Ureter (tissue), 1 donor: Measurements from ENCODE around the gene TNS3. TPM values are rescaled to one million over a fixed set of nuclear protein-coding genes. Genes with fewer than 3 reads are reported as not detected.

Source experiments
- DNase-seq: peaks from one replicate; pipeline ENCODE4 v3.0.0-alpha.2; 2020; ENCODE audit warnings: low spot score
- total RNA-seq: library from RNA; stranded (reverse); gene quantifications from one replicate; pipeline ENCODE4 v1.2.4, GENCODE V29; 2023
- donor health status: DM: yes; HTN: yes; CAD: no.

TNS3 gene
- total RNA-seq, 1 donor from 2014 or later, result 48.7 TPM

DNA sequence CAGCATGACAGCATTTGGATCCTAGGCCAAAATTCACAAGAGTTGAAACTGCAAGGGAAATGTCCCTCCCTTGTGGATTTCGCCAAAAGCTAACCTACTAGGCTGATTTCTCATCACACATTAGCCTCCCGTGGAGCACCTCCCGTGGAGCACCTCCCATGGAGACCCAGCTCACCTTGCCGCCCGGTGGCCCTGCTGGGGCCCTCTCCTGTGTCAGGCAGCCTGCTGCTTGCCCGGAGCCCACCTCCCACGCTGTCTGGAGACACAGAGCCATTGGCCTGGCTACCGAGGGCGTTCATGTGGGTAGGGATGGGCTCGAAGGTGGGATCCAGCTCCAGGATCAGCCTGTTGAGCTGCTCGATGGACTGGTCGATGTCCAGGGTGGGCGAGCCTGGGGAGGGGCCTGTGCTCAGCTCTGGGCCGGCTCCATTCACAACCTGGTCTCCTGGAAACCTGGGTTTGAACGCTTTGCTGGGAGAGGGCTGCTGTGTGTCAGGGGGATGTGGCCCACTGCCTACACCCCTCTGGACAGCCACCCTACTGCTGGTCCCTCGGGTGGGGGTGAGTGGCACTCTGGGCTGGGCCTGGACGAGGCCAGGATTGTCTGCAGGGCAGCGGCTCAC is 213.6 kb downstream of the TNS3 start:
- no peak for DNase-seq

DNA sequence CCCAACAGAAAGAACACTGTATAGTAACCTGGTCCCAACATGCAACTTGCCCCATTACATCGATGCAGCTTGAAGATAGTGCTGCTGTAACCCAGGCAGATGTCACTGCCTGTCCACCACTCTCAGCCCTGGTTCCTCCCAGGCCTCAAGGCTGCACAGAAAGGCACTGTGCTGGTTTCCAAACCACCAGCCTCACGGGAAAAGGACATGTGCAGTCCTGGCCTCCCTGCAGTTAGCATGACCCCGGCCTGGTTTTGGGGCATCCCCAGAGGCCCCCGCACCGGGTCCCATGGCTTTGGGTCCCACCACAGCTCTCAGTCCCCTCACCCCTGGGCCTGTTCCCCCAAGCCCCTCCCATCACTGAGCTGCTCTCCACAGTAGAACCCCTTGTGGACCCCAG is 214.5 kb downstream of the TNS3 start:
- DNase-seq, result no peak

DNA sequence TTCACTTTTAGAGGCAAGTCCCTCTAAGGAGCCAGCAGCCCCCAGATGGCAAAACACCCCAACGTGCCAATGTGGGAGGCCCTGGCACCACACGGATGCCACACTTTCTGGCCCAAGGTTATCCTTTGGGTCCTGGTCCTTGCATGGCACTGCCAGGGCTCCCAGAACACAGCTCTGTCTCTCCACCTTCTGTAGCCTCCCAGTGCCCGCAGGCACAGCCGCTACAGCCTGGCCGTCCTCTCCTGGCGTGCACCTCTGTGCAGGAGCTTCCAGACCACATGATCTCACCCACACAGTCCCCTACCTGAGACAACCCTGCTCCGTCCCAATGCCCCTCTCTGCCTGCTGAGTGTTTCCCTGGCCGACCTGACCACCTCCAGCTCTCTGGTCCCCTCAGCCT is 215.0 kb downstream of the TNS3 start:
- DNase-seq, result no peak

DNA sequence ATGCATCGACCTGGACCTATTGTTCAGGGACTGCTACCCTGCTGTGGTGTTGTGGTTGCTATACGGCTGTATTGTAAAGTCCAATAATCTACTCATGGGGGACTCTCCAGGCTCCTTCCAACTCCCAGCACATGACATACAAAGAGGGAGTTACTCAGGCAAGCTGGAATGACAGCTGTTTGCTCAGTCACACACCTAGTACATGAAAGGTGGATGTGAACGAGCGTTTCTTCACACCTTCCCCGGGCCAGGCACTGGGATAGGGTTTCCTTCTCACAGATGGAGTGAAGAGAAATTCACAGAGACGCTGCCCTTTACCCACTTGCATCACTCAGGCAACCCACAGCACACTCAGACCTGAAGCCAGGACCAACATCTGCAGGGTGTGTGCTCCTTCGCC is 215.7 kb downstream of the TNS3 start:
- no peak for DNase-seq

DNA sequence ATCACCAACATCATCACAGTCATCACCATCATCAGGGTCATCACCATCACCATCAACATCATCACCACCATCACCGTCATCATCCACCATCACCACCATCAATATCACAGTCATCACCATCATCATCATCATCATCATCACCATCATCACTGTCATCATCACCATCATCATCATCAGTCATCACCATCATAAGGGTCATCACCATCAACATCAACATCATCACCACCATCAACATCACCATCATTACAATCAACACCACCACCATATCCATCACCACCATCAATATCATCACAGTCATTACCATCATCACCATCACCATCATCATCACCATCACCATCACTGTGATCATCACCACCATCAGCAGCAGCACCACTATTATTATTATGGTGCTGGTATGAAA is 218.9 kb downstream of the TNS3 start:
- DNase-seq, result no peak

DNA sequence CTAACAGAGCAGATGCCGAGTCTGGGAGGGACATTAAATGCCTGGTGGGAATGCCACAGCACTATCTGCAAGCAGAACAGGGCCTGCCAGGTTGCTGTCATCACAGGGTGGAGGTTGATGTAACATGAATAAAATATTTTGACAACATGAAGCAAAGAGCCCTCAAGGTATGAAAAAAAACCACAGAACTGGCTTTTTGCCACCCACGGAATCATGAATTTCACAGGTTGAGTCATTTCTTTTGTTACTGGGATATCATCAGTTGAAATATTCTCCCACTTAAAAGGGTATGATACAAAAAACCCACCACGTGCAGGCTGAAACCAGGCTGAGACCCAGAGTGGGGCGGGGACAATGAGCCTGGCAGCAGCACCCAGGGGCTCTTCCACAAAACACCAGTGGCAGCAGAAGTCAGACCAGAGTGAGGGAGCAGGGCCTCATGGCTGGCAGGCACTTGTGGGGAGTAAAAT is 220.1 kb downstream of the TNS3 start:
- no peak for DNase-seq

DNA sequence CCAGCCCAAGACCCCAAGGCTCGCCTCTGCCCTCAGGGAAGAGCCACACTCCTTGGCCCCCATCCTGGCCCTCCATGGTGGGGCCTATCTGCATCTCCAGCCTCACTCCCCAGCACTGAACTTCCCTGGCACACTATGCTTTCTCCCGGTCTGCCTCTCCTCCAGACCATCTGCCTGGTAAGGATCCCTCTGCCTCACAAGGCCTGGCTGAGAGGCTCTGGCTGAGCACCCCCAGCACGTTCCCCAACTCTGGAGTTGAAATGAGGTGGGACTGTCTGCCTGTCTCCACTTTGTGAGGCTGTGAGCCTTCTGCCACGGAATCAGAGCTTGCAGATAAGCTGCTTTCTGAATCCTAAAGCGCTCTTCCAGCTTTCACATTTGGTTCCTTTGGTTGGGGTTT is 220.7 kb downstream of the TNS3 start:
- no peak for DNase-seq

DNA sequence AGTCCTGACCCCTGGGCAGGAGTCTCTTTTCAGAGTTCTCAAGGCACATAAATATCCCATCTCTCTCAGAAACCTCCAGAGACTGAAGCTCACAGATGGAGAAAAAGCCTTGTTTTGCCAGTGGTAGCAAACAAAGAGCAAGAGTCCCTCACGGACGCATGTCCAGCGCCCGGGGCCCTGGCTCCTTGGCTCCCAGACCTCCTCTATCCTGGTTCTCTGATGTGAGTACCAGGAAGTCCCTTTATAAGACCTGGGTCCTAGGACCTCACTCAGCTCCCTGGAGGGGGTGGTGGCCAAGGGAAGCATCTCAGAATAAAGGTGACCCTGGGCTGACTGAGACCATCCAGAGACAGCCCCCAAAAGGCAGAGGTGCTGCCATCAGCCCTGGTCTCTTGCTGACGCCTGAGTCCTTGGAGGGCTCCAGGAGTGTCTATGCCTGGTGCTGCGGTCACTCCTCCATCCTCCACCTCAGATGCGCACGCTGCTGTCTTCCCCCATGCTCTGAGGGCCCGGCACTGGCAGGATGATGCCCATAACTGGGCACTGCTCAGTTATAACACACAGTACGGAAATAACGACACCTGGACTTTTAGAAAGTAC is 221.5 kb downstream of the TNS3 start:
- DNase-seq, result no peak

DNA sequence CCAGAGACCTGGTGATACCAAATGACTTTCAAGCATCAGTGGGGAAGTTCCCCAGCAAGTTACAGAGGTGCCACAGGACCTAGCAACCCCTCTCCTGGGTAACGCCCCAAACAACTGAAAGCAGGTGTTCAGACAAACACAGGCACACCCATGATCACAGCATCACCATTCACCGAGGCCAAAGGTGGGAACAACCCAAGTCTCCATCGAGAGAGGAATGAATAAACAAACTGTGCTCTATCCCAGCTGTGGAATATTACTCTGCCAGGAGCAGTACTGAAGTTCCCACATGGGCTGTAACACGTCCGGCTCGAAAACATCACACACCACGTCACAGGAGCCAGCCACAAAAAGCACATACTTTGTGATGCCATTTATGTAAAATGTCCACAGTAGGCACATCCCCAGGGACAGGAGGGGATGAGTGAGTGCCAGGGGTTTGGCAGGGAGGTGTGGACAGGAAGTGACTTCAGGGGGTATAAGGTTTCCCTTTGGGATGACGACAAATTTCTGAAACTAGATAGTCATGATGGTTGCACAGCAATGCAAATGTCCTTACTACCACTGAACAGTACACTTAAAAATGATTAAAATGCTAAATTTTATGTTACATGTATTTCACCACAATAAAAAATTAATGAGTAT is 222.8 kb downstream of the TNS3 start:
- peak; percentile 13 for DNase-seq

DNA sequence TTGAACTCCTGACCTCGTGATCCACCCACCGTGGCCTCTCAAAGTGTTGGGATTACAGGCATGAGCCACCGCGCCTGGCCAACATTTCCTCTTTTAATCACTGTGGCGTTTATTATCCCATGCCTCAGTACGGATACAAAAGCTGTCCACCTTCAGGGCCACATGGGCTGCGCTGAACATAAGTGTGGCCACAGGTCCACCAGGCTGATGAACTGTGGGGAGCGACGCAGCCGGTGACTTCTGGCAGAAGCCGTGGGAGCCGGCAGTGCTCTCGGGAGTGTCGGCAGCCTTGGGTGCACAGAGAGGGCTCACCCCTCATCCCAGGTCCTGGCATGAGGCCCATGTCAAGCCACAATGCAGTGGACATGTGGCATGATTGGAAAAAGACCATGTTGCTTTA is 223.6 kb downstream of the TNS3 start:
- peak; percentile 23 for DNase-seq

DNA sequence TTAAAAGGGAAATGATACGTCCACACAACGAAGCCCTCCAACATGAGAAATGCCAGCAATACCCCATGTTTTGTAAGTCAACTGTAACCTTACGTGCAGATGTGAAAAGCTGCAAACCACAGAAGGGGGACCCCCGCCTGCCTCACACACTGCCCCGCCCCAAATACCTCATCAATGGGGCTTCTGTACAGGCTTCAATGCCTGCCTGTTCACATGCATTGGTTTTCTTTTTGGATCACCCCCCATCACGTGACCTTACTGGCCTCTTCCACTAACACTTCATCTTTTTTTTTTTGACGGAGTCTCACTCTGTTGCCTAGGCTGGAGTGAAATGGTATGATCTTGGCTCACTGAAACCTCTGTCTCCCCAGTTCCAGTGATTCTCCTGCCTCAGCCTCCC is 224.0 kb downstream of the TNS3 start:
- DNase-seq, result no peak

DNA sequence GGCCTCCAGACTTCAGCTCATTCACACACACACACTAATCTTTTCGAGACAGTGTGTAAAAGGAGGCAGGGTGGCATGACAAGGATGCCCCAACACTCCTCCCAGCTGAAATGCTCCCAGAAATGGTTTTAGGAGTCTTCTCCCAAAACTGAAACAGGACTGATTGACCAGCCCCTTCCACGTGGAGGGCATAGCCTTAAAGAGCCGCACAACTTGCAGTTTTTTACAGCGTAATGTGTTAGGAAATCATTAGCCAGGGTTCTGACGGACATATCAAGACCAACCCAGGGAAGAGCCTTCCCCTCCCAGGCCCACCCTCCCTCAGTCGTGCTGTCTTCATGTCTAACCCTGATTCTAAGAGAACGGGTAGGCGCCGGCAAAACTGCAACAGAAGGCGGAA is 224.6 kb downstream of the TNS3 start:
- DNase-seq, result no peak

DNA sequence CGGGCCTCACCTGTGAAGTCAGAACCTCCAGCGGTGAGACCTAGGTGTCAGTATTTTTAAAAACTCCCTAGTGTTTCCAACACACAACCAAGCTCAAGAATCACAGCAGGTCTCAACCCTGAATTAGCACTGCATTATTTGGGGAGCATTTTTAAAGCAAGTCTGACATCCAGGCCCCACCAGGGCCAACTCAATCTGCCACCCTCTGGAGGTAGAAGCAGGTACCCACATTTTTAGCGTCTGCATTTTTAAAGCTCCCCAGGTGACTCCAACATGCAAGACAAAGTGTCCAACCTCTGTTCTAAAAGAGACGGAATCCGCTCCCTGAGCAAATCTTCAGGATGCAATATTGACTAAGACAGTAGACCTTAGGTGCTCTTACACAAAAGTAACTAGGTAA is 225.7 kb downstream of the TNS3 start:
- DNase-seq, result no peak

DNA sequence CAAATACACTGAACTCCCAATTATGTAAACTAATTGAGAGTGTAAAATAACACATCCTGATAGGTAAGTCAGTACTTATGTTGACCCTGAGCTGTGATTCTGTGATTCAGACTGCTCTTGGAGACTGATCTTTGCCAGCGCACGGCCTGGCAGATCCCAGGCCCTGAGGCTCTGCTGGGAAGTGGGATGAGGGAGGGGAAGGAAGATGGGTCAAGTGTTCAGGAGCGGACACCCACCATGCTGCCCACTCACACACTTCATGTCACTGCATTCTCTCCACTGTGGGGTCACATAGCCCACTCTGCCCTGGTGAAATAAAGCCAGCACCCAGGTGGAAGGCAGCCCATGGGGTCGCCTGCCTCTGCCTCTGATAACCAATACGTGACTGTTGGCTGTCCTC is 226.2 kb downstream of the TNS3 start:
- no peak for DNase-seq

DNA sequence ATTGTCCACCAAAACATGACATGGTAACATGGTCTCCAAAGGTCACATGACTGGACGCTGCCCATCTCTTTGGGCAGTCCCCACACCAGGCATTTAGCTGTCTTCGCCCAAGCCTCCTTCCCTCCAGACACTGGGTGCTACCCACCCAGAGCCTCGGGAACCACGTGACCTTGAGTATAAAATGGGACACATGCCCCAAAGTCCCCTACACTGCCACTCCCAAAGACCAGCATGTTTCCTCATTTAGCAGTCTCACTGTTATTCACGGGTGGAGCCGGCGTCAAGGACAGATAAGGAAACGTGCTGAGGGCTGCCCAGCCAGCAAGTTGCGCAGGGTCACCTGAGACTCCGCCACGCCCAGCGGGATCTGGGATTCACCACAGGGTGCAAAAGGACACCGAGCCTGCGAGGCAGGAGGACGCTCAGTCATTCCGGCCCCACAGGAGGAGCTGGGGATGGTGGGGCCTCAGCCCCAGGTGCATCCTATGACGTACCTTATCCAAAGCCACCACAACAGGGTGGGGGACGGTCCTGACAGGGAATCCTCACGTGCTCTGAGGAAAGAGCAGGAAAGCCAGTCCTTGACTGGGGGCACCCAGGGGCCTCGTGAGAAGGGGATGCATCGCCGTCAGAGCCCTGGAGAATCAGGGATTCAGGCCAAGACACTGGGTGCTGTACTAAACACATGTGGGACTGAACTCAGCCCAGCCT is 226.9 kb downstream of the TNS3 start:
- no peak for DNase-seq

DNA sequence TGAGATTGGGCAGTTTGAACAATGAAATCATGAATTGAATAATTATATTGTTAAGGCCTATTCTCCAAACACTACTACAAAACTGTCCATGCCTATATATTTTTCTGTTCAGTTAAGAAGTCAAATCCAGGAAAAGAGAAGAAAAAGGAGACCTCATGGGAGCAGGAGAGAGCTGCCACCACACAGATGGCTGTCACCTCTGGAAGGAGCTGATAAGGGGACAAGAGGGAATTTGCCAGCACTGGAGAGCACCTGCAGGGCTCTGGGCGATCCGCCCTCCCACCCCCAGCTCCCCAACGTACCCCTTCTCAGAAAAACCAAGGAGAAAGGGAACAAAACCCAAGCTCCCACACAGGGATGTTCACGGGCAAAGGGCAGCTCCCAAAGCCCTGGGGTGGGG is 227.8 kb downstream of the TNS3 start:
- DNase-seq, result no peak

DNA sequence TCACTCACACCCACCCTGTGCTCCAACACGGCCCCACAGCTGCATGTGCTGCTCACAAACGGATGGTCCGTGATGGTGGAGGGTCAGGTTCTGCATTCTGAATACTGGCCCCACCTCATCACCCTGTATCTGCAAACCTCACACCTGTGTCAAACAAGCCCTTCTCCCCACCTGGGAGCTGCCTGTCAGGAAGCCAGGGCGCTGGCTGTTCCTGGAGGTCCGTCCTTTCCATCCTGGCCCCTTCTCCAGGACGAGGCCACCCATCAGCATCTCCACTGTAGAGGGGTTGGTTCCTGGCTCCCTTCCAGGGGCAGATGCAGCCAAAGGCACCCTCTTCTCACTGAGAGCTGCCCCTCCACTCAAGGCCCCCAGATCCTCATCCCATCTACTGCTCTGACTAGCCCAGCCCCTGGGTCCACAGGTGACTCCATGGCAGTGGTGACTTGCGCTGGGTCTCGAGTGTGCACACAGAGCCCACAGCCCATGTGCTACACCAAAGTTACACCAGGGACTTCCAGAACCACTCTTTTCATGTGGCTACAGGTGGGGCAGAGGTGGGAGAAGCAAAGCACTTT is 229.4 kb downstream of the TNS3 start:
- DNase-seq, result peak; percentile 29

DNA sequence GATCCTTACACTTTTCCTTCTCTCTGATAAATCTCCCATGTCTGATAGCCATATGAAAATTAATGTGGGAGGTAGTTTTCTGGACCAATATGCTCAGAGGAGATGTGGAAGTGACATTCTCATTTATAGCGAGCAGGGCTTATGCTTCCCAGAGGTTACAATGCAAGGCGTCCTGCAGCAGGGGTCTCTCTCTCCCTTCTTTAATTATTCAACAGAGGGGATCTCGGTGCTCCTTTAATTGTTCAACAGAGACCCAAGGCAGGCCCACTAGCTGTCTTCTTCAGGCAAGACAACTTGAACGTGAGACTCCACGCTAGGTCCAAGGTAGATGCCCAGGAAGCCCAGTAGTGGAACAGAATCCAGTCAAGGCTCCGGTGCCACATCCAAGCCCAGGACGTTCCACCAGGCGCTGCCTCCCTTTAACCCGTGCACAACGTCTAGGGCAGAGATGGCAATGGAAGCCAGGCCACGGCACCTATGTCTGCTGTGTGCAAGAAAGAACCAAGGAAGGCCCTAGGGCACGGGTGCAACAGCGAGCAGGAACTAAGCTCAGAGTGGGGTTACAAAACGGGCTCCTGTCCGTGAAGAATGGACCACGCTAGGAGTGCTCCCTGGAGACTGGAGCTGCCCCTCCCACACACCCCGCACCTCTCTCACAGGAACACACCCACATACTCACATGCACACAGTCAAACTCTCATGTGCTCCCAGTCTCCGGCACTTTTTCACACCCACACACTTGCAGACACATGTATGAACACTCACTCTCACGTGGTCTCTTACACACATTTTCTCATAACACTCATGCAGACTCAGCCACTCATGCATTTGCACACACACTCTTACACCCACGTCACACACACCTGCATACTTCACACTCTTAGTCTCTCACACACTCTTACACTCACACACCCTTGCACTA is 230.4 kb downstream of the TNS3 start:
- peak; percentile 26 for DNase-seq

DNA sequence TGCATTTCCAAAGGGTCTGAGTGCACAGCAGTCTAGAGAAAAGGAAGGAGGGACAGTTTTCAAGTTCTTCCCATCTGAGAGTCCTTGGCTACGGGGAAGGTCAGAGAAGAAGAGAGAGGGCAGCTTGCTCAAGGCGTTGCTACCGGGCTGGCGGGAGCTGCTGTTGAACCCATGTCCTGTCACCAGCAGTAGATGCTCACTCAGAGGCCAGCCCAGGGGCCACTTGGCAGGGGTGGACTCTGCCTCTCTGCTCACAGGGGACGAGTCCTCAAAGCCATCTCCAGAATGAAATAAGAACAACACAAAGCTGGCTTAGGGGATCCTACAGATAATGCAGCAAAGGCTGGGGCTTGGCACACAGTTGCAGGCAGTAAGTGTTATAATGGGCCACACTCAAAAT is 231.5 kb downstream of the TNS3 start:
- DNase-seq, result peak; percentile 37

DNA sequence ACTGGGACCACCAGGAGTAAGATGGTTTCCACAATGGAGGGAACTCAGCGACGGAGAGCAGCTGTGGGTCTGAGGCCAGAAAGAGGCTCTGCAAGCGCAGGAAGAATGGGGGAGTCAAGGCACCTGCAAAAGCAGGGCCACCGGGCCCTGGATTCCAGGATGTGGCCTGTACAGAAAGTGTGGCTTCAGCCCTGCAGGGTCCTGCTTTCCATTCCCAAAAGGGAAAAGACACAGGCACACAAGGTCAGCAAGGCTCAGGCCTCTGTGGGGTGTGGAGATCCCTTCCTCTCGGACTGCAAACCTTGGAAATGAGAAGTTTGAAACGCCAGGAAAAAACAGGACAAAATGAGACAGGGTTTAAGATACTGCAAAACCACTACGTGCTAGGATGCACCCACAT is 232.5 kb downstream of the TNS3 start:
- DNase-seq, result peak; percentile 19

DNA sequence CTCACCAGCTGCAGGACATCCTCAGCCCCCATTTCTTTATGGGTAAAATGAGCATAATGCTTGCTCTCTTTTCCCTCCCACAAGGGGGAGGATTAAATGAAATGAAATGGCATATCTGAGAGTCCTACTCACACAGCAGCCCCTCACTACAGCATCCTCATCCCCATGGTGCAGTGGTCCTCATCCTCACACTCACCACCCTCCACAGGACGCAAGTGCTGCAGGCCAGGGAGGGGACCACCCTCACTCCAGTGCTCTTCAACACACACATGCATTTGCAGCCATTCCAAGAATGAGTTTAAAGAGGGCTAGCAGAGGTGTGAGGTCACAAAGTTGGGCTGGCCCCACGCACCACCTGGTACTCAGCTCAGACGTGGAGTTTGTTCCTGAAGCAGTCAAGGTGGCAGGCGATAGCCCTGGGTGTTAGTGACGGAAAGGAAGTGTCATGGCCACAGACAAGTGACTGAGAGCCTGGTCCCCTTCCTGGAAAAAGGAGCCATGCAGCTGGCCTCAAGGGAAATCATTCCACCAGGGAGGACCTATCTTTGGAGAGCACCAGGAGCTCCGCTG is 234.0 kb downstream of the TNS3 start:
- DNase-seq, result peak; percentile 22
